Measurements from ENCODE around the gene CNOT9. TPM values are rescaled to one million over a fixed set of nuclear protein-coding genes. Genes with fewer than 3 reads are reported as not detected.

CNOT9 gene
- total RNA-seq, 2 donors from 2014 or later = 64.2 to 65.6 TPM

DNA sequence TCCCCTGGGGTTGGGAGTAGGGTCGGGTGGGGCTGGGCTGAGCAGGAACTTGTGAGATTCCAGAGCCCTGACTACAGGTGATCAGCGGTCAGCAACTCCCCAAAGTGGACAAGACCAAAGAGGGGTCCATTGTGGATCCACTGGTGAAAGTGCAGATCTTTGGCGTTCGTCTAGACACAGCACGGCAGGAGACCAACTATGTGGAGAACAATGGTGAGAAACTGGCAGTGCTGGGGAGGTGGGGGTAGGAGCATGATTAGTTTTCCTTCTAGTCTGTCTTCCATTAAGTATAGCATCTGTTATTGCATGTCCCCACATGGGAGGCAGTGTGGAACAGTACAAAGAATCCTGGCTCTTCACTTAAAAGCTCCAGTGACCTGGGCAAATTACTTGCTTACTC, 67.1 kb downstream of the CNOT9 start:
- no peaks in the 10 kb centered on the region for H3K9me3 ChIP-seq (ENCODE audit: control insufficient read depth, low read length)
- H3K4me1 Mint-ChIP-seq = no peaks in the 10 kb centered on the region
- TF ChIP-seq, protein P1, sequence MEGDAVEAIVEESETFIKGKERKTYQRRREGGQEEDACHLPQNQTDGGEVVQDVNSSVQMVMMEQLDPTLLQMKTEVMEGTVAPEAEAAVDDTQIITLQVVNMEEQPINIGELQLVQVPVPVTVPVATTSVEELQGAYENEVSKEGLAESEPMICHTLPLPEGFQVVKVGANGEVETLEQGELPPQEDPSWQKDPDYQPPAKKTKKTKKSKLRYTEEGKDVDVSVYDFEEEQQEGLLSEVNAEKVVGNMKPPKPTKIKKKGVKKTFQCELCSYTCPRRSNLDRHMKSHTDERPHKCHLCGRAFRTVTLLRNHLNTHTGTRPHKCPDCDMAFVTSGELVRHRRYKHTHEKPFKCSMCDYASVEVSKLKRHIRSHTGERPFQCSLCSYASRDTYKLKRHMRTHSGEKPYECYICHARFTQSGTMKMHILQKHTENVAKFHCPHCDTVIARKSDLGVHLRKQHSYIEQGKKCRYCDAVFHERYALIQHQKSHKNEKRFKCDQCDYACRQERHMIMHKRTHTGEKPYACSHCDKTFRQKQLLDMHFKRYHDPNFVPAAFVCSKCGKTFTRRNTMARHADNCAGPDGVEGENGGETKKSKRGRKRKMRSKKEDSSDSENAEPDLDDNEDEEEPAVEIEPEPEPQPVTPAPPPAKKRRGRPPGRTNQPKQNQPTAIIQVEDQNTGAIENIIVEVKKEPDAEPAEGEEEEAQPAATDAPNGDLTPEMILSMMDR (conservative IDR thresholded peaks at IDR 0.05) = no peak
- peak overlapping the region; percentile 58 for H3K27ac Mint-ChIP-seq
- H3K27ac ChIP-seq (ENCODE audit: low read depth, low read length) = peak overlapping the region; percentile 54
- peaks cover 7% of the 10 kb centered on the region for H3K4me1 ChIP-seq (ENCODE audit: control insufficient read depth, insufficient read depth, low read length)
- no peak overlapping the region for H3K9ac ChIP-seq (ENCODE audit: extremely low read depth, low read length, poor library complexity, severe bottlenecking)
- H3K27me3 Mint-ChIP-seq (ENCODE audit: insufficient read depth) = no peaks in the 10 kb centered on the region
- 82 to 94% methylated on average over 4 to 5 of the region's 5 CpGs for WGBS, 2 experiments (ENCODE audit: insufficient coverage in 1 of 2, insufficient read length in 1 of 2)
- H3K4me3 Mint-ChIP-seq = no peak overlapping the region
- no peak overlapping the region for H3K4me3 ChIP-seq (ENCODE audit: low read length)
- H3K36me3 ChIP-seq (ENCODE audit: control insufficient read depth, insufficient read depth, low read length) = peaks cover 67% of the 10 kb centered on the region
- H3K36me3 Mint-ChIP-seq (ENCODE audit: low read depth) = peaks cover 61% of the 10 kb centered on the region
- no peaks in the 10 kb centered on the region for H3K9me3 Mint-ChIP-seq
- DNase-seq = no peak
- H3K27me3 ChIP-seq (ENCODE audit: control insufficient read depth, insufficient read depth, low read length, poor library complexity, severe bottlenecking) = no peaks in the 10 kb centered on the region

DNA sequence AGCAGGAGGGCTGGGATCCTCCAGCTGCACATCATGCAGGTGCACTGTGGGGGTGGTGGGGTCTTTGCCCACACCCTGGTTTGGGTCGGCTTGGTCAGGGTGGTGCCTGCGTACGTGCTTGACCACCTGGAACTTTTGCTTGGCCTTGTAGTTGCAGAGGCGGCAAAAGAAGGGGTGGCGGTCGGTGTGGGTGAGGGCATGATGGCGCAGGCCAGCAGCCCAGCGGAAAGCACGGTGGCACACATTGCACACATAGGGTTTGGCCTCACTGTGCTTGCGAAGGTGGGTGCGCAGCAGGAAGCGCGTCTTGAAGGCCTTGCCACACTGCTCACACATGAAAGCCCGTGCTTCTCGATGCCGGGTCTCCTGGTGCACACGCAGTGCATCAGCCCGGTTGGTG, 69.7 kb downstream of the CNOT9 start:
- DNase-seq = no peak
- H3K9me3 ChIP-seq (ENCODE audit: control insufficient read depth, low read length) = no peaks in the 10 kb centered on the region
- no peaks in the 10 kb centered on the region for H3K9me3 Mint-ChIP-seq
- no peaks in the 10 kb centered on the region for H3K27me3 Mint-ChIP-seq (ENCODE audit: insufficient read depth)
- peaks cover 7% of the 10 kb centered on the region for H3K4me1 ChIP-seq (ENCODE audit: control insufficient read depth, insufficient read depth, low read length)
- H3K27ac ChIP-seq (ENCODE audit: low read depth, low read length) = no peak overlapping the region
- H3K9ac ChIP-seq (ENCODE audit: extremely low read depth, low read length, poor library complexity, severe bottlenecking) = no peak overlapping the region
- 97 to 99% methylated on average over 16 to 18 of the region's 18 CpGs for WGBS, 2 experiments (ENCODE audit: insufficient coverage in 1 of 2, insufficient read length in 1 of 2)
- TF ChIP-seq, protein P1 (conservative IDR thresholded peaks at IDR 0.05) = no peak
- H3K36me3 ChIP-seq (ENCODE audit: control insufficient read depth, insufficient read depth, low read length) = peaks cover 79% of the 10 kb centered on the region
- H3K36me3 Mint-ChIP-seq (ENCODE audit: low read depth) = peaks cover 78% of the 10 kb centered on the region
- no peak overlapping the region for H3K27ac Mint-ChIP-seq
- H3K27me3 ChIP-seq (ENCODE audit: control insufficient read depth, insufficient read depth, low read length, poor library complexity, severe bottlenecking) = no peaks in the 10 kb centered on the region
- no peak overlapping the region for H3K4me3 Mint-ChIP-seq
- no peaks in the 10 kb centered on the region for H3K4me1 Mint-ChIP-seq
- no peak overlapping the region for H3K4me3 ChIP-seq (ENCODE audit: low read length)

DNA sequence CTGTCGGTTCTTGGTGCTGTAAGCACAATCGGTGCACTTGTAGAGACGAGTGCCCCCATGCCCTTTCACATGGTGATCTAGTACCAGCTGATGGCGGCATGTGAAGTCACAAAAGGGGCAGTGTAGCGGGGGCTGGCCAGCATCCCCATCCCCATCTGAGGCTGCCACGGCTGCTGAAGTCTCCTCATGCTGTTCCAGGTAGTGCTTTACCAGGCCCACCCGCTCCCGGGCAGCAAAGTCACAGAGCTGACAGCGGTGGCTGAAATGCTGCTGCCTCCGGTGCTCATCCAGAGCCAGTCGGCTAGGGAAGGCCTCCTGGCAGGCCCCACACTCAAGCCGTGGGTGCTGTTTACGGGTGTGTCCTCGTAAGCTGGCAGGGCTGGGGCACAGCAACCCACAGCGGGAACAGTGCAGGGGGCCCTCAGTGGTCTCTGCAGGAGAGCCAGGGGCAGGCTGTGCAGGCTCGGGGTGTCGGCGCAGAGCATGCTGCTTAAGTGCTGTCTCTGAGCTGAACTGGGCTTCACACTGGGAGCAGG, 73.5 kb downstream of the CNOT9 start:
- peaks cover 78% of the 10 kb centered on the region for H3K36me3 ChIP-seq (ENCODE audit: control insufficient read depth, insufficient read depth, low read length)
- no peak overlapping the region for H3K4me3 Mint-ChIP-seq
- H3K9ac ChIP-seq (ENCODE audit: extremely low read depth, low read length, poor library complexity, severe bottlenecking) = no peak overlapping the region
- no peak overlapping the region for H3K27ac ChIP-seq (ENCODE audit: low read depth, low read length)
- no peaks in the 10 kb centered on the region for H3K4me1 ChIP-seq (ENCODE audit: control insufficient read depth, insufficient read depth, low read length)
- DNase-seq = no peak
- no peaks in the 10 kb centered on the region for H3K27me3 ChIP-seq (ENCODE audit: control insufficient read depth, insufficient read depth, low read length, poor library complexity, severe bottlenecking)
- H3K4me1 Mint-ChIP-seq = no peaks in the 10 kb centered on the region
- no peaks in the 10 kb centered on the region for H3K27me3 Mint-ChIP-seq (ENCODE audit: insufficient read depth)
- H3K9me3 ChIP-seq (ENCODE audit: control insufficient read depth, low read length) = no peaks in the 10 kb centered on the region
- 93 to 99% methylated on average over 13 to 18 of the region's 18 CpGs for WGBS, 2 experiments (ENCODE audit: insufficient coverage in 1 of 2, insufficient read length in 1 of 2)
- H3K9me3 Mint-ChIP-seq = no peaks in the 10 kb centered on the region
- H3K27ac Mint-ChIP-seq = no peak overlapping the region
- TF ChIP-seq, protein P1 (conservative IDR thresholded peaks at IDR 0.05) = no peak
- peaks cover 66% of the 10 kb centered on the region for H3K36me3 Mint-ChIP-seq (ENCODE audit: low read depth)
- no peak overlapping the region for H3K4me3 ChIP-seq (ENCODE audit: low read length)
